Left ventricle myocardium inferior (tissue), 1 donor: Measurements from ENCODE around the gene COBL. TPM values are rescaled to one million over a fixed set of nuclear protein-coding genes. Genes with fewer than 3 reads are reported as not detected.

Source experiments
- DNase-seq: peaks from one replicate; pipeline ENCODE4 v3.0.0-alpha.2; 2020
- H3K27ac ChIP-seq: fragments of 200-600 bp; replicated peaks from 2 replicates; pipeline ENCODE4 v1.8.0; 2021
- H3K27me3 ChIP-seq: fragments of 200-600 bp; 2 replicates; pipeline ENCODE4 v1.8.0; 2021; ENCODE audit warnings: low read depth
- H3K36me3 ChIP-seq: fragments of 200-600 bp; 2 replicates; pipeline ENCODE4 v1.8.0; 2021
- H3K4me1 ChIP-seq: fragments of 200-600 bp; 2 replicates; pipeline ENCODE4 v1.8.0; 2021
- H3K4me3 ChIP-seq: fragments of 200-600 bp; 2 replicates; pipeline ENCODE4 v1.8.0; 2021; ENCODE audit warnings: mild to moderate bottlenecking, moderate library complexity
- H3K9me3 ChIP-seq: fragments of 200-600 bp; replicated peaks from 2 replicates; pipeline ENCODE4 v1.8.0; 2021
- CTCF ChIP-seq: fragments of 200-600 bp; IDR thresholded peaks from 2 replicates; pipeline ENCODE4 v1.8.0; 2021; ENCODE audit warnings: antibody characterized with exemption, mild to moderate bottlenecking, borderline replicate concordance
- intact Hi-C: fragments of 100-400 bp; cut with micrococcal nuclease; formaldehyde crosslinking; loops from one replicate; pipeline ENCODE4 v1.11.0; 2022
- total RNA-seq: library from RNA; stranded (reverse); fragmentation: NEBNext Ultra II Directional; extraction: Animal tissue kit (Norgen Biotek cat#: 25700); gene quantifications from one replicate; pipeline ENCODE4 v1.2.1, GENCODE V29; 2021
- donor health status: DM: no; HTN: yes; CAD: no; lungs with severe emphysema.

The COBL gene
- total RNA-seq, 1 donor from 2014 or later = 77.1 TPM

- intact Hi-C loops = no loop called here
- Histone ChIP-seq H3K27me3 (no peaks in the 10 kb centered on the region), H3K4me3 (no peak overlapping the region), H3K4me1 (peaks cover 29% of the 10 kb centered on the region), H3K27ac (no peak overlapping the region), H3K36me3 (no peaks in the 10 kb centered on the region), H3K9me3 (no peaks in the 10 kb centered on the region)
- no peak for DNase-seq
- TF ChIP-seq CTCF = no peak
Measured at GRCh38 chr7:51238981-51239495, 77.6 kb downstream of the COBL start.

- H3K27ac ChIP-seq = no peak overlapping the region
- no peak for TF ChIP-seq CTCF
- H3K4me3 ChIP-seq = no peak overlapping the region
- DNase-seq = no peak
- no peaks in the 10 kb centered on the region for H3K27me3 ChIP-seq
- intact Hi-C loops = no loop called here
- no peaks in the 10 kb centered on the region for H3K36me3 ChIP-seq
- H3K9me3 ChIP-seq = no peaks in the 10 kb centered on the region
- H3K4me1 ChIP-seq = peaks cover 33% of the 10 kb centered on the region
Measured at GRCh38 chr7:51237446-51238133, 79.0 kb downstream of the COBL start.

- H3K4me3 ChIP-seq = no peak overlapping the region
- intact Hi-C loops = no loop called here
- H3K27me3 ChIP-seq = no peaks in the 10 kb centered on the region
- no peak for TF ChIP-seq CTCF
- H3K27ac ChIP-seq = no peak overlapping the region
- no peaks in the 10 kb centered on the region for H3K36me3 ChIP-seq
- H3K4me1 ChIP-seq = peaks cover 33% of the 10 kb centered on the region
- no peak for DNase-seq
- H3K9me3 ChIP-seq = no peaks in the 10 kb centered on the region
Measured at GRCh38 chr7:51236470-51237132, 80.0 kb downstream of the COBL start.

GRCh38 chr7:51235593-51236313, 80.9 kb downstream of the COBL start:
- H3K27me3 ChIP-seq = no peaks in the 10 kb centered on the region
- intact Hi-C loops = no loop called here
- H3K27ac ChIP-seq = no peak overlapping the region
- no peaks in the 10 kb centered on the region for H3K36me3 ChIP-seq
- H3K4me3 ChIP-seq = no peak overlapping the region
- no peak for DNase-seq
- TF ChIP-seq CTCF = no peak
- no peaks in the 10 kb centered on the region for H3K9me3 ChIP-seq
- H3K4me1 ChIP-seq = peaks cover 33% of the 10 kb centered on the region

- no peak for TF ChIP-seq CTCF
- no peaks in the 10 kb centered on the region for H3K9me3 ChIP-seq
- peaks cover 33% of the 10 kb centered on the region for H3K4me1 ChIP-seq
- peak overlapping the region; percentile 52 for H3K27ac ChIP-seq
- H3K36me3 ChIP-seq = no peaks in the 10 kb centered on the region
- intact Hi-C loops = no loop called here
- DNase-seq = no peak
- no peak overlapping the region for H3K4me3 ChIP-seq
- H3K27me3 ChIP-seq = peaks cover 4% of the 10 kb centered on the region
Measured at GRCh38 chr7:51234609-51235308, 81.8 kb downstream of the COBL start.
